WTC11 (cell line): ENCODE data around the gene MOSPD3.

Source experiments
- CTCF ChIP-seq: fragments of 200-600 bp; IDR thresholded peaks from 2 replicates; pipeline ENCODE4 v1.8.0; 2022; ENCODE audit warnings: antibody characterized with exemption
- ELF4 ChIP-seq: sonication (generic); formaldehyde crosslinking; IDR thresholded peaks from 2 replicates; pipeline ENCODE4 v1.8.1; 2022; ENCODE audit warnings: low read depth, mild to moderate bottlenecking, moderate library complexity, missing genetic modification reagents
- ETV6 ChIP-seq: sonication (generic); formaldehyde crosslinking; IDR thresholded peaks from 2 replicates; pipeline ENCODE4 v1.8.1; 2022; ENCODE audit warnings: mild to moderate bottlenecking, missing genetic modification reagents
- JUN ChIP-seq: sonication (generic); formaldehyde crosslinking; IDR thresholded peaks from 2 replicates; pipeline ENCODE4 v1.8.0; 2023; ENCODE audit warnings: mild to moderate bottlenecking, missing genetic modification reagents
- MAX ChIP-seq: sonication (generic); formaldehyde crosslinking; IDR thresholded peaks from 2 replicates; pipeline ENCODE4 v1.8.0; 2022; ENCODE audit warnings: mild to moderate bottlenecking, missing genetic modification reagents
- PRDM15 ChIP-seq: sonication (generic); formaldehyde crosslinking; IDR thresholded peaks from 2 replicates; pipeline ENCODE4 v1.8.0; 2022; ENCODE audit warnings: missing genetic modification reagents
- PREB ChIP-seq: sonication (generic); formaldehyde crosslinking; IDR thresholded peaks from 2 replicates; pipeline ENCODE4 v1.8.1; 2022; ENCODE audit warnings: mild to moderate bottlenecking, missing genetic modification reagents, moderate library complexity, borderline replicate concordance
- USF1 ChIP-seq: sonication (generic); formaldehyde crosslinking; IDR thresholded peaks from 2 replicates; pipeline ENCODE4 v1.8.0; 2022; ENCODE audit warnings: mild to moderate bottlenecking, missing genetic modification reagents
- USF2 ChIP-seq: sonication (generic); formaldehyde crosslinking; IDR thresholded peaks from 2 replicates; pipeline ENCODE4 v1.8.1; 2023; ENCODE audit warnings: mild to moderate bottlenecking, missing genetic modification reagents, moderate library complexity
- ZNF138 ChIP-seq: sonication (generic); formaldehyde crosslinking; conservative IDR thresholded peaks from 2 replicates; pipeline ENCODE4 v1.8.1; 2022; ENCODE audit warnings: mild to moderate bottlenecking, moderate library complexity, missing genetic modification reagents

GRCh38 chr7:100611983-100612729 is at the start of gene MOSPD3:
- TF ChIP-seq CTCF (no peak), USF2 (CRISPR knock-in tag) (no peak), ELF4 (CRISPR knock-in tag) (no peak), ZNF138 (CRISPR knock-in tag) (no peak), PREB (CRISPR knock-in tag) (no peak), PRDM15 (CRISPR knock-in tag) (no peak), MAX (CRISPR knock-in tag) (no peak), USF1 (CRISPR knock-in tag) (no peak), JUN (CRISPR knock-in tag) (no peak), ETV6 (CRISPR knock-in tag) (no peak)
